HG02642 (cell line): ENCODE measurements around the gene NOL4L.

ENCODE experiments used
- ATAC-seq: cut with Tn5 transposase; IDR thresholded peaks from one replicate; pipeline ENCODE4 v1.9.1; 2021; ENCODE audit warnings: mild to moderate bottlenecking; ENCODE audit not compliant: unreplicated experiment, poor library complexity

NOL4L gene

GRCh38 chr20:32488066-32488838 lies 96.9 kb downstream of the NOL4L start:
- no peak for ATAC-seq

GRCh38 chr20:32487381-32487780 lies 97.8 kb downstream of the NOL4L start:
- no peak for ATAC-seq

GRCh38 chr20:32485770-32486478 lies 99.2 kb downstream of the NOL4L start:
- ATAC-seq = no peak

DNA sequence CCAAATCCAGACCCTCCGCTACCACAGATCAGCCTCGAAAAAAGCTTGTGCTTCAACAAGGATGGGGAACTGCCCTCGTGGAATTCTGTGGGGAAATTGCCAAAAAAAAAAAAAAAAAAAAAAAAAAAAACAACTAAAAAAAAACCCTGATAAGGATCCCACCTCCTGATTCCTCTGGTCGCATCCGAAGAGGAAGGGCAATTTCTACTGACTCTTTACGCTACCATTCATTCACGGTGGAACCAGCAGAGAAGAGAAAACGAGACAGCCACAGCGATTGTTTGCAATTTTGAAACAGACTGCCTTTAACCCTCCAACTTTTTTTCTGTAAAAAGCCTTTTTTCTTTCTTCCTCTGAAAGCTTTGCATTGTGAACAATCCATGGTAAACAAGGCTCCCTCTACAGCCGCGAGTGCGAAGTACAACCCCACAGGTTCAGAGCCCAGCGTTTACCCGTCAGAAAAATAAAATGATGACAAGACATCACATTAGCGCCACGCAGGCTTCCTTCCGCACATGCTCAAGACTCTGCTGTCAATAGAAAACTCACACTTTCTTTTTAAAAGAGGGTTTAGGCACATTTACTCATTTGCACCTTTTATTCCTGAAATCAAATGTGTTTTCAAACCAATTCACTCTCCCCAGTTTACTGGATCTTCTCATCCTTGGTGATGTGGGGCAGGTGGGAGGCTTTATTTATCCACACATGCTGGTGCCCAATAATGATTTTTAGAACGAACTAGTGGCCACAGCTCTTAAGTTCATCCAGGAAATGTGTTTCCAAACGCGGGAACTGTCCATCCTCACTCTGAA lies 100.0 kb downstream of the NOL4L start:
- ATAC-seq = peak; percentile 60

GRCh38 chr20:32484225-32484957 lies 100.7 kb downstream of the NOL4L start:
- ATAC-seq = no peak

DNA sequence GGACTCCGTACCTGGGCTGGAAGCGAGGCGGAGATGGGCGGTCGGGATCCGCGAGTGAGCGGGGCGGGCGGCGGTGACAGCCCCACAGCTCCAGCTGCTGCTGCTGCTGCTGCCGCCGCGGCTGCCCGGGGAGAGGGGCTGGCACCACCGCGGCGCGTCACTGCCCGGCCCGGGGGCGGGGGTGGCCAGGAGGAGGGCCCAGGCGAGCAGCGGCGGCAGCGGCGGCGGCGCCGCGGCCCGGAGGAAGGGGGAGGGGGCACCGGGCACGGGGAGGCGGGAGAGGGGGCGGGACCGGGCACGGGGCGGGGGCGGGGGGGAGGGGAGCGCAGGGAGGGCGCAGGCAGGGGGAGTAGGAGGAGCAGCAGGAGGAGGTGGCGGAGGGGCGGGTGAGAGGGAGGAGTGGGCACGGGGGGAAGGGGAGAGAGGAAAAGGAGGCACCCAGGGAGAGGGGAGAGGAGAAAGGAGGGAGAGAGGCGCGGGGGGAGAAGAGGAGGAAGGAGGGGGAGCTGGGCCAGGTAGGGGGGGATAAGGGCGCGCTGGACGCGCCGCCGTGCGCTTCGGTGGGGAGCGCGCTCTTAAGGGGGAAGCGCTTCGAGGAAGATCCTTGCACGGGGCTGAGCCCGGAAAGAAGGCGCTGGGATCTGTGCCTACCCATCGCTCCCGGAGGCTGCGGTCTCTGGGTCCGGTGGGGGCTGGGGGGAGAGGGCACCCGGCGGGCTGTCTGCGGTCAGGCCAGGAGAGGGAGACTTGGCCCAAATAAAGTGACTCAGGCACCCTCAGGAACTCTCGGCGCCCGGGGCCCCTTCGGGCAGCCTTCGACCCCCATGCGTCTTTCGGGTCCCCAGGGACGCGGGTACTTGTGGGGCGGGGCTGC lies 101.5 kb downstream of the NOL4L start:
- ATAC-seq = no peak

DNA sequence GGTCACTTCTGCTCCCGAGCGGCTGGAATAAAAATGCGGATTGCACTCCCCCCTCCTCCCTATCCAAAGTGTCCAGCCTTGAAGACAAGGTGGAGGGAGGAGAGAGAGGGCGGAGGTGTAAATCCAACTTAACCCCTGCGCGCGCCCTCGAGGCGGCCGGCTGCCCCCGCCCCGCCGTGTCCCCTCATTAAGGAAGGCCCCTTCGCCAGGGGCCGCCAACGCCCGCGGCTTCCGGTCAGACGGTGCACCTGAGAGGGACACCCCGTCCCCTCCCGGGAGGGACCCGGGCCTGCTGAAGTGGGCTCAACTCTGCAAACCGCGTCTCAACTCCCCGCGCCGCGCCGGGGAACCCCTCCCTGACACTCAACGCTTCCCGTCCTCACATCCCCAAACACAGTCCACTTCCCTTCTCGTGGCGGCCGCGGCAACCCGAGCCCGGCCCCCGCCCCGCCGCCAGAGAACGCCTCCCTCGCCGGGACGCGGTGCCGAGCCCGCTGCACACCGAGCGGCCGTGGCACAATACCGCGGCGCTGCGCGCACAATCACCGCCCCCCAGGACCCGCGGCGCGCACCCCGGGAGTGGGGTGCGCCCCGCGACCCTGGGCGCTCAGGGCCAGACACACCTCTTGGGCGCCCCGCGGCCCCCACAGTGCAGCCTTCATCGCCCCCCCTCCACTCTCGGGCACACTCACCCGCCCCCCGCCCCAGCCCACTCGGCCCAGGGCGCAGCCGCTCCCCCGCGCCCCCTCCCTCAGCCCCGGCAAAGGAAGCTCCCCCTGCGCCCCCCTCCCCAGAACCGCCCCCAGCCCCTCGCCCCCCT lies 102.5 kb downstream of the NOL4L start:
- no peak for ATAC-seq

DNA sequence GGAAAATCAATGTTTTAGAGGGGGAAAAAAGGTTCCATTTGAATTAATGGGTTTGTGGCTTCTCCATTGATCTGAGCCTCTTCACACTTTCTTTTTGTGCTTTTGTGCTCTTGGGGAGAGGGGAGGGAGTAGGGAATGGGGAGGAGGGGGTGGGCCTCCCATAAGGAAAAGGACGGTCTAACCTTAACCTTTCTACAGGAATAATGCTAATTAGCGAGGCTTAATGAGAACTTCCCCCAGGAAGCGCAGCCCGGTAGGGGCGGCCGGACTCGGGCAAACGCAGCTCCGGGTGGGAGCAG lies 103.0 kb downstream of the NOL4L start:
- no peak for ATAC-seq

DNA sequence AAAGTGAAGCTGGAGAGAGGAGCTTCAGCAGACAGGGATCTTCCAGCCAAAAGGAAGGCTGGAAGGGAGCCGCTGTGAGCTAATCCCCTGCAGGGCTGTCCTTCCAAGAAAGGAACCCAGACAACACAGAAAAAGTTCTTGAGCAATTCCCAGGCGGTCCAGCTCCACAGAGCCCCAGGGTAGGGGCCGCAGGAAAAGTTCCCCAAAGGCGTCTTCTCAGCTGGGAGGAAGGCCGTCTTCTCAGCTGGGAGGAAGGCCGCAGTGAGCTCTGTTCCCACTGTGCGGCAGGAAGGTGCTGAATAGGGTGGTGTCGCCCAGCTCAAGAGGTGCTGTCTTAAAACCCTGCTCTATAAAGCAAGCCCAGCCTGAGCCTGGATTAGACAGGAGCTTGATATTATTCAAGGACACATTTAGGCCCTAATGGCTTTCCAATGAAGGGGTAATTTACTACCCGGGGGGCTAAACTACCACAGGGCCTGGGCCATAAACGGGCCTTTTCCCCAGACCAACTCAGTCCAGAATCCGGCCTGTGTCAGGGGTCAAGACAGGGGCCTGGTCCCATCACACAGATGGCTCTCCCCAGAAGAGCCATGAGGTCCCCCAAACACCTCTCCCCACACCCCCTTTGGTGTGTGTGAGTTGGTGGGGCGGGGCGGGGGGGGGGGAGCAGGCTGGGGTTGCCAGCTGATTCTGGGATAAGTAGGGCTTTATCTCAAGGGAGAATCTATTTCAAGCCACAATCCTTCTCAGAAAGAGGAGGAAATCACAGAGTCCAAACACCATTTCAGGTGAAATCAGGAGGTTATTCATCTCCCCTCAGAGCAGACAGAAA lies 103.6 kb downstream of the NOL4L start:
- ATAC-seq = no peak

- ATAC-seq = no peak
Observed at GRCh38 chr20:32480371-32481241, 104.5 kb downstream of the NOL4L start.

GRCh38 chr20:32479697-32480171 lies 105.4 kb downstream of the NOL4L start:
- ATAC-seq = no peak

GRCh38 chr20:32479012-32479411 lies 106.1 kb downstream of the NOL4L start:
- no peak for ATAC-seq

DNA sequence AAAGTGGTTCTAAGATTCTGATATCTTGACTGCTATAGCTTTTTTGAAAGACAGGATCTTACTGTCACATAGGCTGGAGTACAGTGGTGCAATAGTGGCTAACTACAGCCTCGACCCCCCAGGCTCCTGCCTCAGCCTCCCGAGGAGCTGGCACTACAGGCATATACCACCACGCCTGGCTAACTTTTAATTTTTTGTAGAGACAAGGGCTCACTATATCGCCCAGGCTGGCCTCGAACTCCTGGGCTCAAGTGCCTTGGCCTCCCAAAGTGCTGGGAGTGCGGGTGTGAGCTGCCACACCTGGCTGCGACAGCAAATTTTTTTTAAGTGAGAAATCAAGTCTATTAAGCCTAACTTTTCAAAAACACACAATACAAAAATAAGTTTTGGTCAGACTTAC lies 106.6 kb downstream of the NOL4L start:
- ATAC-seq = no peak

DNA sequence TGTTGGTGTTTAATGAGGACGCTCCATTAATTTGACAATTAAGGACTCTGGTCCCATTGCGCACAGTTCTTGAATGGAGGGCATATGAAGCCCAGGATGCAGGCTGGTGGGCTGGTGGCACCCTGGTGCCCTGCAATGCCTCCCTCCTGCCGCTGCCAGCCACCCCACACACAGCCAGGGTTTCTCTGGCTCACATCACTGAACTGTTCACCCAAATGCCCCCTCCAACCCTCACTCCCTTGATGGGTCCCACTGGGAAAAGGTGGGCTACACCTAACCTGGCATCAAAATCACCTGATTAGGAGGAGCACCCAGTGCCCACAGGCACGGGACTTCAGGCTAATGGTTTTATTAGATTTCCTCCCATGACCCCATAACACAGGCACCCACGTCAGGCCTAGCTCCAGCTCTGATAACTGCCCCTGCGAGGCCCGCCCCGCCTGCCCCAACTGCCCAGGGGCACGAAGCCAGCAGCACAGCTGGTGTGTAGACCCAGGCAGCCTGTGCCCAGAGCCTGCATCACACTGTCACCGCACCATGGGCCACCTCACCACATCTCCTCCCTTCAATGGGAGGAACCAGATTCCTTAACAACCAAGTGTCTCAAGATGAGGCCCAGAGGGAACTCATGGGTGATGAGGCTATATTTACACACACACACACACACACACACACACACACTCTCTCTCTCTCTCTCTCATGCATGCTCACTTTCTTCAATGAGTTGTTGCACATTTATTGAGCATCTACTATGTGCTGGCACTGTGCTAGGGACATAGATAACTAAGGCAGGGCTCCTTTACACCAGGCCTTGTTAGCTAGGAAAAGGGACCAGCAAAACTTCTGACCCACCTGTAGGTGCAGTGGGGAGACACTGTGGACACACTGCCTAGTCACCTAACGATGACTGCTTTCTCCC lies 107.3 kb downstream of the NOL4L start:
- no peak for ATAC-seq

GRCh38 chr20:32476684-32477593 lies 108.2 kb downstream of the NOL4L start:
- no peak for ATAC-seq
